NOMO-1 treated with DMSO at 0.1 percent for 48 hours (cell line): ENCODE results near the gene PLA2G6.

Source experiments
- DNase-seq: peaks from one replicate; lab custom pipeline; 2025; ENCODE audit not compliant: unreplicated experiment; lab: John Stamatoyannopoulos, UW

The PLA2G6 gene

DNA sequence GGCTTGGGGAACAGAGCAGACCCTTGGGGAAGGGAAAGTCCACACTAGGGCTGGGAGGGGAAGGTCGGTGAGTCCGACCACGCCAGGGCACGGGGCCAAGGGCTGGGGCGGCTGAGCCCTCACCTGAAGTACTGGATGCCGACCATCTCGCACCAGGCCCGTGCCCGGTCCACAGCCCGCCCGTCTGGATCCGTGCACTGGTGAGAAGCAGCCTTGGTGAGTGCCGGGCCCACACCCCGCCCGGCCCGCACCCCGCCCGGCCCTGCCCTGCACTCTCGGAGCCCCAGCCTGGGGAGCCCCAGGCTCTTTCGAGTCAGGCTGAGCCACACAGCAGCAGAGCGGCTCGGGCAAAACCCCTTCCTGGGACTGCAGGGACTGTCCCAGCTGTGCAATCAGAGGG, 69.2 kb downstream of the PLA2G6 start:
- DNase-seq, result no peak

DNA sequence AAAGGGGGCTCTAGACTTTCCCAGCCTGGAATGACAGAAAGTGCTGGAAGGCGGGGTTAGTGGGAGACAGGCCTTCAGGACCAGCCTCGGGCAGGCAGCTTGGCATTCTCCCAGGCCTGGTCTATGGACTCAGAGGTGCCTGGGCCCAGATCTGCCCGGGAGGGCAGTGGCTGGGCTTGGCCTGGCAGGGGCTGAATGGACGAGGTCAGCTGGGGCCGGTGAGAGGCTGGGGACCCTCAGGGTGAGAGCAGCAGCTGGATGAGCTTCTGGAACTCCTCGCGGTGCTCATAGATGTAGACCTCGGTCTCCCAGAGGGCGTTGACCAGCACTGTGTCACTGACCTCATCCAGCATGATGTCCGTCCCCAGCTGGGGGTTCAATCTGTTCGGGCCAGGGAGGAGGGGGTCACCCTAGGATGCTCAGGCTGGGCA, 69.7 kb downstream of the PLA2G6 start:
- no peak for DNase-seq

DNA sequence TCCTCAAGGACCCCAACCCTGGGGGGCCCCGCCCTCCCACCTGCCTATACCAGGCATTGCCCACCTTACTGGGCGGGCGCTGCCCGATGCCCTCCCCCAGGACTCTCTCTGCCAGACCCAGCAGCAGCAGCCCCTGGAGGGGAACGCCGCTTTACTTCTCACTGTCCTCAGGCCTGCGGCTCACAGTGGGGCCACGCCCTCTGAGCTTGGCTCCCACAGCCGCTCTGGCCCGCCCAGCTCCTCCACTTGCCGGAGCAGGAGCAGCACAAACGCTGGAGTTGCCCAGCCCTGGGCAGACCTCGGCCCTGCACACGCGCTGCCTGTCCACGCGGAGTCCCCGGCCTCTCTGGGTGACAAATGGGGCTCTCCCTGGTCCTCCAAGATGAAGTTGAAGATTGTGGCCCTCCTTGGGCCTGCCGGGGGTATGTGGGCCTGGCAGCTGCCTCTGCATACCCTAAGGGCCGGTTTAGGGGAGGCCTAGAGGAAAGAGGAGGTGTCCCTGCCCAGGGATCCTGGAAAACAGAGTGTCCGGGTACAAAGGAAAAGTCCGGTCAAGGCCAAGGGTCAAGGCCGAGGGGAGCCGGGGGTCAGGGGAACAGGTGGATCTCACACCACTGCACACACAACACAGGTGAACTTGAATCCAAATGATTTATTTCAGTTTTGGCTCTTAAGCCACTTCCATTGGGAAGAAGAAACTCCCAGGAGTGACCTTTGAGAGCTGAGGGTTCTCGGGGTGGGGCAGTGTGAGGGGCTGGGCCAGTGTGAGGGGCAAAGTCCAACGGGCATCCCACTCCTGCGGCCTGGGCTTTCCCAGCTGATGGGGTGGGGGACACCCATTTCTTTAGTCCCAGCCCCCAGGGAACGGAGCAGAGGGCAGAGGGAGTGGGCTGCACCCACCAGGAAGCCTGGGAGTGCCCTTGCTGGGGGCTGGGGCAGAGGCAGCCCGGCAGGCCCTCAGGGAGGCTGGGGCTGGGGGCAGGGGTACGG, 70.5 kb downstream of the PLA2G6 start:
- DNase-seq, result no peak

DNA sequence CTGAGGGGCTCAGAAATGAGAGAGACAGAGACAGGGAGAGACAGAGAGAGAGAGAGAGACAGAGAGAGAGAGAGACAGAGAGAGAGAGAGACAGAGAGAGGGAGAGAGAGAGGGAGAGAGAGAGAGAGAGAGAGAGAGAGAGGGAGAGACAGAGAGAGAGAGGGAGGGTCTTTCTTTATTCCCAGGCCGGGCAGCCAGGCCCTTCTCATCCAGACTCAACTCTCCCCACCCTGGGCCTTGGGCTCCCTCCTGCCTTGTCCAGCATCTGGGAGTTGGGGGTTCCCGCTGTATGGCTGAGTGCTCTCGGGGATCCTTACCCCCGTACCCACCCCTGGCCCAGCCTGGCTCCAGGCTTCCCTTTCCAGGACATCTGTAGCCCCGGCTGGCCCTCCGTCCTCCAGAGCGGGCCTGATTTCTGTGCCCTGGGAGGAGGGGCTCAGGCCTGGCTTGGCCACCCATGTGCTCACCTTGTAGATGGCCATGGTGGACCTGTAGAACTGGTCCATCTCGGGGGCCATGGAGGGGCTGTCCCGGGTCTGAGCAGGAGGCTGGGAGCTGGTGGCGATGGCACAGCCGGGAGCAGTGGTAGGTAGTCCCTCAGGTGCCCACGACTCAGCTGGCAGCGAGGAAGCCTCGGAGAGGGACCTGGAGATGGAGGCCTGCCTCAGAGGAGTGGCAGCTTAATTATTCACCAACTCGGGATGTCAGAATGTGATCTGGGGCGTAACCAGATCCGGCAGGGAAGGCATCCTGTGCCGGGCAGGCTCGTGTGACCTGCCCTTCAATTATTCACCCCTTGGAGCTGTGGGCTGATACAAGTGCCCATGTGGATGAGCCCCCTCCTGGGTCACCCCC, 71.4 kb downstream of the PLA2G6 start, which contains the start of gene BAIAP2L2:
BAIAP2L2 (minus strand) TSS at position 677 of the 855 bp plus-strand sequence; CDS start at position 518, 159 bp downstream.
- no peak for DNase-seq

DNA sequence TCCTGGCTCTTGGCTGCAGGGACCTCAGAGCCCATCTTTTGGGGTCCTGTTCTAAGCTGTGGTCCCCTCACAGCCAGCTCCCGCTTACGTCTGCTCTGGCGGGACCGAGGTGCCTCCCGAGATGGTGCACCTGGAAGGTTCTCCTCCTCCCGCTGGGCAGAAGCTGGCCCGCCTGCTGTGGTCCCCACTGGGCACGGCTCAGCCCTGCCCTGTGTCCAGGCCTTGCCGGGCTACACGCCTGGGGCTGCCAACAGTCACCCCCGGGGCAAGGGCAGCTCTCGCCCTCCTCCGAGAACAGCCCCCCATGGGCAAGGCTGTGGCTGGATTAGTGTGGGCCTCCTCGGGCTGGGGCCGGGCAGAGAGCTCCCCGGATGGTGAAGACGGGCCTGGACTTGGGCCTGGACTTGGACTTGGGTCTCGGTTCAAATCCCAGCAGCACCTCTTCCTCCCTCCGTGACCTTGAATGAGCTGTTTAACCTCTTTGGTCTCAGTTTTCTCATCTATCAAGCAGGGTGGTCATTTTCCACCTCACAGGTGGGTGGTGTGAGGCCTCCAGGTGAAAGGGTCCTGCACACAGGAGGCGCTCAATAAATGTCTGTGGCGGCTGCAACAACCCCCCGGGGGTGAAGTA, 72.1 kb downstream of the PLA2G6 start:
- no peak for DNase-seq

DNA sequence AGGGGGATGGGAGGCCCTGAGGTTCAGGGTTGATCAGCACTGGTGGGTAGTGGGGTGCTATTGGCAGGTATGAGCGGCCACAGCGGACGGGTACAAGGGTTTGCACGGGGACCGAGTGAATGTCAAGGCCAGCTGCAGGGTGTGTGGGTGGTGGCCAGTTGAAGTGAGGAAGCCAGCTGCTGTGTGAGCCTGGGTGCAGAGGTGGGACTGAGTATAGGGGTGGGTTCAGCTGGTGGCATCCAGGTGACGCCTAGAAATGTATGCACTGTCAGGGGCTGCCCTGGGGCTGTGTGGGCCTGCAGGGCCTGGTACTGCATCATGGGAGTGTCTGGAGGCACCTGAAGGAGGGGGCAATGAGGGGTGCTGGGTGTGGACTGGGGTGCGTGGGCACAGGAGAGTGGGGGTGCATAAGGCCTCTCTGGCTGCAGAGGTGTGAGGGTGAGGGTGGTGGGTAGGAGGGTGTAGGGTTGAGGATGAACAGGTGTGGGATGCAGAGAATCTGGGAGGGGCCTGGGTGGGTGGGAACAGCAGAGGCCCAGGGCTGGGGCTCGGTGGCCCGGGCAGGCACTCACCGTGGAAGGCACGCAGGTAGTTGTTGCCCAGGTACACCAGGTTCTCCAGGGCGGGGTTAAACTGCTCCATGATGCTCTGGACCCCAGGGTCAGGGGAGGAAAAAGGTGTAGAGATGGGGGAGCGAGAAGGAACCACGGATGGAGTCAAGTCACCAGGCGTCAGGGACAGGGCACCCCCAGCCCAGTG, 72.9 kb downstream of the PLA2G6 start:
- no peak for DNase-seq

DNA sequence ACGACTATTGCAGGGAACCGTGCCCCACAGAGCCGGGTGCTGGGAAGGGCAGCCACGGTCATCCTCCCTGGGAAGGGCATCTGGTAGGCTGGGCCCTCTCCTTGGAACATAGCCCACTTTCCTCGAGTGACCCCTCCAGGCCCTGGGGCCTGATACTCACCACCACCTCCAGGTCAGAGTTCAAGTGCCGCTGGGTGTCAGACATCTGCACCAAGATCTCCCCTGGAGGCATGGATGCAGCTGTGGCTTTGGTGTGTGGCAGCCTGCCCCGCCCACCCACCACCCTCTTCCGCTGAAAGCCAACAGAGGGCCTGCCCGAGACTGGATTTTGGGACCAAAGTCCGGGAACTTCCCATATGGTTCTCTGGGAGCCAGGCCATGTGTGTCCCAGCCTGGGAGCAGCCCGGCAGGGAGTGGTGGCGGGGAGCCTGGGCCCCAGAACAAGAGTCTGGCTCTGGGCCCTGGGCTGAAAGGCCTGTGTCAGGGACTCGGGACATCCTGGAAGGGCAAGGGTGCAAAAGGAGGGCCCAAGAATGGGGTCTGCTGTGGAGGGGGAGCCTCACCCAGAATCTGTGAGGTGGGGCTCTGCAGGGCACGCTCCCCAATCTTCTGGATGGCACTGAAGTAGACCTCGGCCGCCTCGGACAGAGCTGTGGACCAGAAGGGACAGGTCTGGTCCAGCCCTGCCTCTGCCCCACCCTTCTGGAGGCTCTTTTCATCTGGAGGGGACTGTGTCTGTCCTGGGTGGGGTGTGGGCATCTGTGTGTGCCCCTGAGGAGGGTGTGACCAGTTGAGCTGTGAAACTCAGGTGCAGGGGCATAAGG, 73.7 kb downstream of the PLA2G6 start:
- no peak for DNase-seq

DNA sequence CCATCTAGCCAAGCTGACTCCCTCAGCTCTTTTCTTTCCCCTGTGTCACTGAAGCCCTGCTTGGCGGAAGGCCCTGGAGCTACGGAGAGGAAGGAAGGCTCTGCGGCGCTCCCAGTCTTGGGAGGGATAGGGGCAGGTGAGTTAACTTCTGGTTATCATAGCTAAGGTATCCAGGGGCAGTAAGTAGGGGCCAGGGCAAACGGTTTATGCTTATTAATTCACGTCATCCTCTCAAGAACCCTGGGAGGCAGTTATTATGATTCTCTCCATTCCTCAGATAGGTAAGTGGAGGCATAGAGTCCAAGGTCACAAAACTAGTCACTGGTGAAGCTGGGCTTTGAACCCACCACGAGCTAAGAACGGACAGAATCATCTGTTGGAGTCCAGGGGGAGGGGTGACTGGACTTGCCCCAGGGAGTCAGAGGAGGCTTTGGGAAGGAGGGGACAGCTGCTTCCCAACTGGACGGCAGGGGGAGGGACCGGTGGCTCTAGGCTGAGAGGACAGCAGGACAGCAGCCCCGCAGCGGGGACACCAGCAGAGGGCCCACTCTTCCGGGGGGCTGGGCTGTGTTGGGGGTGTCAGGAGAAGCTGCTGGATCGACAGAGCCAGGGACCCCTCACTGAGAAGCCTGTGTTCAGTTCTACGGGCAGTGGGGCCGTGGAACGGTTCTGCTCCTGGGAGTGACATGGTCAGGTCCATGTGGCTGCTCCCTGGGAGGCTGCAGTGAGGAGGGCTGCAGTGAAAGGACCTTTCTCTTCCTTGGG, 74.6 kb downstream of the PLA2G6 start:
- DNase-seq, result no peak

DNA sequence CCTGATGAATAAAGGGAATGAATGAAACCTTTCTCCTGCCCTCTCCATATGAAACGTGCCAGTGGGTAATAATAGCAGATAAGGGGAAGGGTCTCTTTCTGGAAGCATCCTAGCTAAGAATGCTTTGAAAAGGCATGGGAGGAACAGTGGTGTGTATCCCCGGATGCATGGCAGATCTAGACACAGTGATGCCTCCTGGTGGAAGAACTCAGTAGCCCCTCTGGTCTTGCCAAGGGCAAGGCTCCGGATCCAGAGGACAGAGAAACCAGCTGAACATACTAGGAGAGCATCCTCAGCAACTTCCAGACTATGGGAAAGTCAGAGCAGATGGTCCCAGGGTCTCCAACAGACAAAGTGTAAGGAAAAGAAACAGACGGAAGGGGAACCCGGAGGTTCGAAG, 77.5 kb downstream of the PLA2G6 start:
- no peak for DNase-seq

DNA sequence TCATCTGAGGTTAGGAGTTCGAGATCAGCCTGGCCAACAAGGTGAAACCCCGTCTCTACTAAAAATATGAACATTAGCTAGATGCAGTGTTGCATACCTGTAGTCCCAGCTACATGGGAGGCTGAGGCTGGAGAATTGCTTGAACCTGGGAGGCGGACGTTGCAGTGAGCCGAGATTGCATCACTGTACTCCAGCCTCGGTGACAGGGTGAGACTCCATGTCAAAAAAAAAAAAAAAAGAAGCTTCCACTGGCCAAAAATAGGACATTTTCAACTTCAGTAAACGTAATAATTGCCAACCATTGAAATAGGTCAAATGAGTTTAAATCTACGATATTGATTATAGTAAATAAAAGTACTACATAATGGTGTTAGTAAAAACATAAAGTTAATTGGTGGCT, 78.0 kb downstream of the PLA2G6 start:
- no peak for DNase-seq

DNA sequence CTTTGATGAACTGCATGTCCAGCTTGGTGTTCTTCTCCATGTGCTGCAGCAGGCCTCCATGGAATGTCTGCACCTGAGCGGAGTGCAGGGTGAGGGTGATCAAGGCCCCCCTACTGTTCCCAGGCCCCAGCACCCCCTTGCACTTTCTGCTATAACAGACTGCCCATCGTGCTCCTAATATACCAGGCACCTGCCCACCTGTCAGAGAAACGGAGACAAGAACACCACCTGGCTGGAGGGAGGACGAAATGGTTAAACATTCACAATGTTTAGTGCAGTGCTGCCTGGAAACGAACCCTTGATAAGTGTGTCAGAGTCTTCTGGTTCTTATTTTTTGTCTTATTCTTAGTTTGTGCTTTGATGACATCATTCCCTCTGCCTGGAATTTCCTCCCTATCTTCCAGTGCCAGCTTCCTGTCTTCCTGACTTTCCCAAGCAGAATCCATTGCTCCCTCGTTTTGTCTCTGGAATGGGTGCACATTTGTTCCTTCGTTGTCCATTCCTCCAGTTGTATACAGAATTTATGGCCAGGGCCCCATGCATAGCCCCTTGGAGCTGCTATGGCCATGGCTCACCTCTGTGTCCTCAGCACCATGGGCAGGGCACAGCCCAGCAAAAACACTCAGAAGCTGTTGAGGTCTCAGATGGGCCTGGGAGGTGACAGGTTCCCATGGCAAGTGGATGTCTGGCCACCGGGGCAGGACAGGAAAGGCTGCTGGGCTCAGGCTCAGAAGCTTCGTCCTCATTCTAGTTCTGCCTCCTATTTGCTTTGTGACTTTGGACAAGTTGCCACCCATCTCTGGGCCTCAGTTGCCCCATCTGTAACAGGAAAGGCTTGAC, 83.0 kb downstream of the PLA2G6 start:
- DNase-seq, result no peak

DNA sequence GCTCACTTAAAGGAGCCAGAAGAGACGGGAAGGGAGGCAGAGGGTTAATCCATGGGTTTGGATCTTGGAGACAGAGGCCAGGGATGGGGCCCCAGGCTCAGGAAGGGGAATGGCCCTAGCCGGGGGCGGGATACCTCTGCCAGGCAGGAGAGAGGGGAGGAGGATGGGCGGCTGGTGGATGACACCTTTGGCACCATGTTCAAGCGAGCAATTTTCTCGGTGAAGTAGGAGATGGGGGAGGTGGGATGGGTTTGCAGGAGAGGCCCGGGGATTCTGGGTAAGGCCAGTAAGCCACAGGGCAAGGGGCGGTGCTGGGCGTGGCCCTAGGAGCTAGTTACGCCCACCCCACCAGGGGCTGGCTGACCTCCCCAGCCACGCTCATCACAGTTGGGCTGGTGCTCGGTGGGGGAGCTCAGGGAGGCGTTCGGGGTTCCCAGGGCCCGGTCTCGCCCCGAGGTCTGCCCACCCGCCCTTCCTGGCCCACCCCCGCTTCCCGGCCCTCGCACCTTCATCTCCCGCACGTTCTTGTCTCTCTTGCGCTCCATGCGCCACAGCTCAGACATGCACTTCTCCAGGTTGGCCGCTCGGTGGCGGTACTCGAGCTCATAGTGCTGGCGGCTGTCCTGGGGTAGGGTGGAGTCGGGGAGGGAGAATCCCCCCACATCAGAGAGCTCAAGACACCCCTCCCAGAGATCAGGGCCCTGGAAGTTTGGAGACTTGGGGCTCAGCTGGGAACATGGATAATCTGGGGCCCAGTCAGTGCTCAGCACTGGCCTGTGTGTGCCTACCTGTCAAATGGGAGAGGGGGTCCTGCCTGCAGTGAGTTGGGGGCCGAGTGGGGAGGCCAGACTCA, 83.8 kb downstream of the PLA2G6 start:
- no peak for DNase-seq

DNA sequence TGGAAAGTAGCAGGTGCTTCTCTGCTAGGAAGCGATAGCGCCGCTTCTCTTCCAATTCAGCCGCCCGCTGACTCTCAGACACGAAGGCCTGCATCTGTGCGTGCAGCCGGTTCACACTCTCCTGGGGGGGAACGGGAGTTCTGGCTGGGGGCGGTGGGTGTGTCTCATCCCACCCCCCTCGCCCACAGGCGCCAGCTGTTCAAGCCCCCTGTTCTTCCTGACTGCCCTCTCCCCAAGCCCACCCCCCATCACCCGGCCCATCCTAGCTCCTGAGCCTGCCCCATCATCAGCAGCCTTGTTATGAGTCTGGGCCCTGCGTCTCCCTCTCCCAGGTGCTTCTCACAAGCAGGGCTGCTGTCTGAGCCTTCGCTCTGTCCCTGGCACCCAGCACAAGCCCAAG, 84.6 kb downstream of the PLA2G6 start:
- DNase-seq, result no peak

DNA sequence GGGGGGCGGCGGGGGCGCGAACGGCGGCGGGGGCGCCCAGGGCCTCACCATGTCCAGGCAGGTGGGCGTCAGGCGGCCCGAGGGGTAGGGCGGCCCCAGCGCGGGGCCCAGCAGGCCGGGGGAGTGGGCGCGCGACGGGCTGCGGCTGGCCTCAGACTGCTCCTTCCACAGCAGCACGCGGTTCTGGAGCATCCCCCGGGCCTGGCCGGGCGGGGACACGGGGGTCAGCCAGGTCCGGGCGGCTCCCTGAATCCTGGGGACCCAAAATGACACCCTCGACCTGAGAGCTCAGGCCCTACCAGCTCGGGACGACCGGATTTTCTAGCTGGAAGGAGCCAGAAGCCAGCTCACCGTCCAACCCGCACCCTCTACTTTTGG, 92.2 kb downstream of the PLA2G6 start:
- DNase-seq, result no peak

DNA sequence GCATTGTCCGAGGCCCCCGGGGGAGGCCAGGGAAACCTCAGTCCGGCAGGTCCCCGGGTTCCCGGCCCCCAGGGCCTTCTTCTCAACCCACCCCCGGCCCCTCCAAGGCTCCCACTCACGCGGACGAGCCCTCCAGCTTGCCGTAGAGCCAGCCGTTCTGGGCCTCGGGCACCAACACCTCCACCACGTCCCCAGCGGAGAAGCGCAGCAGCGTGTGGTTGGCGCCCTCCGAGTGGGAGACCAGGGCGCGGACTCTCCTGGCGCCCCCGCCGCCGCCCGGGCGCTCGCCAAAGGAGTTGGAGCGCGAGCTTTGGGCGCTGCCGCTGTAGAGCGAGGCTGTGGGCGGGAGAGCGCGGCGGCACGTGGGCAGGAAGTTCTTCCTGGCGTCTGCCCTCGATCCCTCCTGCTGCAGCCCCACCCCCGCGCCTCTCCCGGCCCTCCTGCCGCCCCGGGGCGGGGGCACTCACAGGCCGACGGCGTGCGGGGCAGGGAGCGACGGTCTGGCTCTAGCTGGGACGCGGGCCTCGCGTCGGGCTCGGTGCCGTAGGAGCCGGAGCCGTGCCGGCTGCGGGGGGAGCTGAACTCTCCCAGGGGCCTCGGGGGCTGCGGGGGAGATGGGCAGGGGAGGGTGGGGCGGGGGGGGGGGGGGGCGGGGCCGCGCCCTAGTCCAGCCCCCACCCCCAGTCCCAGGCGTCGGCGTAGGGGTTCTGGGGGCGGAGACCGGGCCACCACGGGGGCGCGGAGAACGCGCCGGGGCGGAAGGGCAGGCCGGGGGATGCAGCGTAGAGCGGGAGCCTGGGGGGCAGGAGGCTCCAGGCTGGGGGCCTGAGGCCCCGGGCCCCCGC, 92.8 kb downstream of the PLA2G6 start:
- no peak for DNase-seq

DNA sequence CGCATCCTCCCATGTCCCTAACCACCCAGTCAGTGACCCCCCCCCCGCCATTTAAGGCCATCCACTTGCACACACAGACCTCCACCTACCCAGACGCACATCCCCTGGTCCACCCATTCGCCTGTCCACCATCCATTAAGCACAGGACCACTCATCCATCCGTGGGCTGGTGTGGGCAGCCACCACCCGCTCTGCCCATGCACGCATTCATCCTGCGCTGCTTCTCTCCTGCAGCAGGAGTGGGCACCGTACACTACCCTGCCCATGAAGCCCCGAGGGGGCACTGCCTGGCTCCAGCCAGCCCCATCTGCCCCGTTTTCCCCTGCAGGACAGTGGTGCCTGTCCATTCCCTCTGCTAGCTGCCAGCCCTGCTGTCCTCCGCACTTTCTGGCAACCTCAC, 93.8 kb downstream of the PLA2G6 start:
- no peak for DNase-seq
